NCI-H446 treated with DMSO at 0.1 percent for 48 hours (cell line): ENCODE results near the gene GYPC.

Experiments used
- DNase-seq: peaks from one replicate; lab custom pipeline; 2025; lab: John Stamatoyannopoulos, UW

Gene GYPC

GRCh38 chr2:126650994-126651393, 5.0 kb upstream of the GYPC start:
- DNase-seq, result no peak

GRCh38 chr2:126652323-126652891, 3.6 kb upstream of the GYPC start:
- DNase-seq, result no peak

DNA sequence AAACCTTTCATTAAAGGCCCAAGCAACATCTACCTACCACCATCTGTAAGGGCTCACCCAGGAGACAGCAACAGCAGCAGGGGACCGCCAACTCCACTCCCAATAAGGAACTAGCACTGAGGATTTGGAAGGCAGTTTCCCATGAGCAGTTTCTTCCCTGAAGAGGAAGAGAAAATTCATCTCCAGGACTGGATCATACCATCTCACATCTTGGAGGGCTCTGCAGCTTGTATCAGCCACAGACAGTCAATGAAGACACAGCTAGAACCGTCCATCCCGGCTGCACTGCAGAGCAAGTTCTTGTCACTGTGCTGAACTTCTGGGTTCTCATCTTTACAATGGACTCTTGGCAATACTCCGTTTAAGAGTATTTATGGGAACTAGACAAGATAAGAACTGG, 2.8 kb upstream of the GYPC start:
- no peak for DNase-seq

- no peak for DNase-seq
Observed at GRCh38 chr2:126653761-126654160, 2.2 kb upstream of the GYPC start.

- no peak for DNase-seq
Observed at GRCh38 chr2:126655051-126655450, 907 bp upstream of the GYPC start.

DNA sequence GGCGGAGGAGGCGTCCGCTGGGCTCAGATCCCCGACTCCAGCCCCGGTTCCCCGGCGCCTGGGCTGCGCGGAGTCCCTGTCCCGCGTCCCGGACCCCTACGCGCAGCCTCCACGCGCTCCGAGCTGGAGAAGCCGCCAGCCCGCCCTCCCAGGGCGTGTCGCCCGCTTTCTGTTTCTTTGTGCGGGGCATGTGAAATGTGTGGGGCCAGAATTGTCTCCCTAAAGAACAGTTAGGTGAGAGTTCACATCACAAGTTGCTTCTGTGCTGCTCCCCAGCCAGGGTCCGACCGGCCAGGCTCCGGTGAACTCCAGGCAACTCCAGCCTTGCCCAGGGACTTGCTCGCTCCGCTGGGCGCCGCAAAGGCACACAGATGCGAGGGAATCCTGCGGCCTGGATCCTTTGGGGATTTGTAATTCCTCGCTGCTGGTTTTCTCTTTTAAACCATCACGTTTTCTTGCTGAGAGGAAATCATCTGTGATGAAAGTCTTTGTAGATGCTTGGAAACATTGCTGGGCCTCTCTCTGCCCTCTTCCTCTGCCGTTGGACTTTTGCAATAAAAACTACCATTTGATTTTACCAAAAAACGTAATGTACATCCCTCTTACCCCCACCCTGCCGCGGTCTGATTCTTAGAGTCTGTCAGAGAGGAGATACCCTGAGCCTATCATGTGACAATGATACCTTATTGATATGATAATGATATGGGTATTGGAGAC, 631 bp downstream of the GYPC start:
- no peak for DNase-seq

DNA sequence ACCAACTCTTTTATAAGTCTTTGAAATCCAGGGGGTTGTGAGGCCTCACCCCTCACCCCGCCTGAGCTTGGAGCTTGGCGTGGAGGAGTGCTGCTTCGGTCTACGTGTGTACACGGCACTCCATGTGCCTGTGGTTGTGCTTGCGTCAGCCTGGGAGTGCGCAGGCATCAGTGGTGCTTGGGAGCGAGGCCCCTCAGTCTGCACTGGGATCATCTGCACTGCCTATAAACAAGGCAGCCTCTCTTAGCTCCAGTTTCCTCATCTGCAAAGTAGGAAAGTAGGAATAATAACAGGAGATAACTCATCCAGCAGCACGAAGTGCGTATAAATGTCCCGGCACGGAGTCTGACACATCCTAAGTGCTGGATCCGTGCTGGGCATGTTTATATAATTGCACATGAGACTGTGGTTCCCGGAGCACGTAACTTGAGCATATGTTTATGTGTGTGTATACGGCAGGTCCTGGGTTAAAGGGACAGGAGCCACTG, 1.2 kb downstream of the GYPC start:
- no peak for DNase-seq

- DNase-seq, result no peak
Observed at GRCh38 chr2:126657636-126658318, 1.8 kb downstream of the GYPC start.

- DNase-seq, result no peak
Observed at GRCh38 chr2:126658319-126658904, 2.5 kb downstream of the GYPC start.

DNA sequence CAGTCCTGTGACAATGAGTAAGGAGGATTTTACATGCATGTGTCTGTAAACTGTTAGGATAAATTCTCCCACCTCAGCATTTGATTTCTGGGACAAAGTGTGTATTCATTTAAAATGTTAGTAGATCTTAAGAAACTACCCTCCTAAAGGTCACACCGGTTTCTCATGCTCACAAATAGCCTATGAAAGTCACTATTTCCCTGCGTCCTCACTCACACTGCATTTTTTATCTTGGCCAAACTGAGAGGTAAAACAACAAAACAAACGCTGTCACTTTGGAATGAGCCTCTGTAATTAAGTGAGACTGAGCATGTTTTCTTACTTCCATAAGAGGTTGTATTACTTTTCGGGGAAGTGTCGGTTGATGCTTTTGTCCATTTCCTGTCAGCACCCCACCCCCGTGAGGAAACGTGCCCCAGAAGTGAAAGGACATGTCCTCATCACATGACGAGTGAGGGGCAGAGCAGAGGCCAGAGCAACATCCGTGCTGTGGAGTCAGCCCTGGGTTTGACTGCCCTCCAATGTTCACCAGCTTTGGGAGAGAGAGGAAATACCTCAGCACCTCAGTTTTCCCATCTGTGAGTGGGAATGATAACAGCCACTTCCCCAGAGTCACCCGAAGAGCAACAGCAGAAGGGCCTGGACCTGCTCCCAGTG, 3.1 kb downstream of the GYPC start:
- no peak for DNase-seq

GRCh38 chr2:126659562-126660467, 3.9 kb downstream of the GYPC start:
- no peak for DNase-seq

DNA sequence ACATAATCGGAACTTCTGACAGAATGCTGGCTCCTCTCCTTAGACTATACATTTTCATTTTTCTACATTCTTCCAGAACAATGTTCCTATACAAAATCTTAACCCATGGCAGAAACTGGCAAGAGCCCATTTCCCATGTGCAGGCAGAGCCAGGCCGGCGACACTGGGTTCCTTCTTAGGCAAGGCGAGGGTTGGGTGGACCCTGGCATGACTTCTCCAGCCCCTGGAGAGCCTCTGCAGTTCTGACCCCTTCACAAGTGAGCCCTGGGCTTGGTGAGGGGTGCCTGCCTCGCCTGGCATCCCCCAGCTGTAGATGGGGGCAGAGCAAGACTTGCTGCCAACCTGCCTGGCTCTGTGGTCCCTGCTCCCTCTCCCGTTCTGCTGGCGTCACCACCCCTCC, 5.0 kb downstream of the GYPC start:
- no peak for DNase-seq

DNA sequence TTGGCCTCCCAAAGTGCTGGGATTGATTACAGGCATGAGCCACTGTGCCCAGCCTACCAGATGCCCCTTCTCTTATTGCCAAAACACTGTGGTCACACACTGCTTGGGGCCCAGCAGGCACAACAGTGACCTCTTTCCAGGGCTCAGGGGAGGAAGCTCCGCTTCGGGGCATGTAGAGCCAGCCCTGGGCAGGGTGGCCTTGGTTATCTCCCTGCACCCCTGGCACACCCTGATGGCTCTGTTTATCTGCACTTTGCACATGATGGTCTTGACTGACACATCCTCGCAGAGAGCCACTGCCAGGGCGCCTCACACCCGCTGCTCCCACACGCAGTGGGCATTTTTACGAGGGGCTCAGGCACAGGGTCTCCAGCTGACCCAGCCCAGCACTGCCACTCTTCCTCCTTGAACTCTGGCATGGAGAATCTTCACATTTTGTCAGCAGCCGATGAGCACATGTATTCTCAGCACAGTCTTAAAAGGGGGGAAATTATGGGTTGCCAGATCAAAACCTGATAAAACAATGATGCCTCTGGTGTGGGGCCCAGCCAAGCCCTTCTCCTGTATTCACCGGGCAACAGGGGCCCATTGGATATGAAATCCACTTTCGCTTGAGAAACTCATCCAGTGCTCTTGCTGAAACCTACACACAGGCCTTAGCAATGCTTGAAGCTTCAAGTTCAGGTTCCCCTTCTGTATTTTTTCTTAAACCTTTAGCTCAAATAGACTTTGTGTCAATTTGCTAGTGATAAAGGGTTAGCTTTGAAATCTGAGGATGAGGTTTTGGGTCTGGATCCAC, 5.9 kb downstream of the GYPC start:
- no peak for DNase-seq

GRCh38 chr2:126662621-126663020, 6.7 kb downstream of the GYPC start:
- DNase-seq, result no peak

- no peak for DNase-seq
Observed at GRCh38 chr2:126663184-126663963, 7.4 kb downstream of the GYPC start.

- DNase-seq, result no peak
Observed at GRCh38 chr2:126664234-126664633, 8.3 kb downstream of the GYPC start.

DNA sequence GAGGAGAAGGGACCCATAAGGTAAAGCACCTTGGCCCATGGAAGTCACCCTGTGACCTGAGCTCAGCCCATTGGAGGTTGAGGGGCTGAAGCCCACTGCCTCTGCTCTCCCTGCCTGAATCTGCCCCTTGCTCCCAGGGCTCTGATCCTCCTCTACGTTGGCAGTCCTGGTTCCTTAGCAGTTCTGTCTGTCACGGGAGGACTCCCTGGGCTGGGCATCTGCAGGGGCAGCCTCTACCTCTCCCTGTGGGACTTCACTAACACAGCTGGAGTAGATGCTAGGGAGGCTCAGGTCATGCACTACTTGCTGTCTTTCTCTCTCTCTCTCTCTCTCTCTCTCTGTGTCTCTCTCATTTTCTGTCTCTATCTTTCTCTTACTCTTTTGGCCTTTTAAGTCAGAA, 8.7 kb downstream of the GYPC start:
- DNase-seq, result no peak

DNA sequence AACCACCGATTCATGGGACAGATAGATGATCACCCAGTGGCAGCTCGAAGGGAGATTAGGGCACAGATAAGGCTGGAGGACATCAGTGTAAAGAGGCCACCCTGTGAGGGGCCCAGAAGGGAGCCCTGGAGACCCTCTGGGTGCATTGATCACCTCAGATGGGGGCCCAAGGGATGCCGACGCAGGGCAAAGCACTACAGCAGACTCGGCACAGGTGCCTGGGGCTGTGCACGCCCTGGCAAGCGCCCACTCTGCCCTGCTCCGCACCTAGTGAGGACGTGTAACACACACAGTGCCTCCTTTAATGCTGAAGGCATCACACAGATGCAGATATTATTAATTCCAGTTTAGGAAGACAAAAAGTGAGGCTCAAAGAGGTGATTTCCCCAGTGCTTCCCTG, 9.5 kb downstream of the GYPC start:
- DNase-seq, result no peak

GRCh38 chr2:126668254-126668653, 12.3 kb downstream of the GYPC start:
- no peak for DNase-seq

DNA sequence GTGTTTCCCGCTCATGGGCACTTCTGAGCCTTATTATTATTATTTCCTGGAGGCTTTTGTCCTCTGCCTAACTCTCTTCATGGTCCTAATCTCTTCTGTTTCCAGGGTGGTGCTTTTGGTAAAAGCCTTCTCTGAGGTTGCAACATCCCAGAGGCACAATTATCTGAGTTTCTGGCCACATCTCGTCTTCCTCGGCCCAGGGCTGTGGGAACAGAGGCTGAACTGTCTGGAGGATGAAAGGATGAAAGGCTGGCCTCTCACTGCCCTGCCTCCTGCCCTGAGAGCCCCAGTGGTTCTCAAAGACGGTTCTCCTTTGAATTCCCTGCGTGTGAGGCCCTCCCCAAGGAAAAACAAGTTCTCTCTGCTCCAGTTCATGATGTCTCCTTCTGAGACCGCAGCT, 13.8 kb downstream of the GYPC start:
- no peak for DNase-seq
